ENCODE data around the gene CHAT. TPM values are rescaled to one million over a fixed set of nuclear protein-coding genes. Genes with fewer than 3 reads are reported as not detected.

Gene CHAT
- total RNA-seq, 1 experiment from 2014 or later, result not detected

- H3K9me2 ChIP-seq (ENCODE audit: insufficient read depth), result no peaks in the 10 kb centered on the region
- no TSS peak for BruUV-seq (replicated peaks)
- intact Hi-C loops (cut with micrococcal nuclease), result no loop called here
Observed at GRCh38 chr10:49686651-49687050, 72.8 kb downstream of the CHAT start.

More at GRCh38 chr10:49686651-49687050, 72.8 kb downstream of the CHAT start:
- H4K20me1 ChIP-seq (ENCODE audit: insufficient read depth), result no peaks in the 10 kb centered on the region
- H3K36me3 ChIP-seq (ENCODE audit: control insufficient read depth in 1 of 2, insufficient read depth in 2 of 2, low read length in 2 of 2), result no peaks in the 10 kb centered on the region
- ChIA-PET POLR2A (no interaction called here), CTCF (no interaction called here), RAD21 (ENCODE audit: low non-redundant PET in 1 of 2, low total read pairs in 2 of 2, uncharacterized antibody in 2 of 2, unreplicated experiment in 2 of 2) (no interaction called here)
- peaks cover 20% of the 10 kb centered on the region; the same call in 1 of the 2 replicates for H3K27me3 ChIP-seq (ENCODE audit: insufficient read depth, low read length)
- H2AFZ ChIP-seq (ENCODE audit: low read depth, low read length, poor library complexity, severe bottlenecking), result no peak overlapping the region
- no peak overlapping the region for H3K4me2 ChIP-seq (ENCODE audit: low read length)
- no peaks in the 10 kb centered on the region for H3K4me1 ChIP-seq (ENCODE audit: control insufficient read depth in 1 of 2, insufficient read depth in 2 of 2, low read length in 2 of 2)
- no peak overlapping the region for H3K9ac ChIP-seq (ENCODE audit: low read length)
- no peak overlapping the region for H3K27ac ChIP-seq (ENCODE audit: low read depth, low read length)
- no peak for DNase-seq (ENCODE audit: low read depth, low spot score)
- no peaks in the 10 kb centered on the region for H3K79me2 ChIP-seq (ENCODE audit: insufficient read depth, low read length)
- no peaks in the 10 kb centered on the region for H3K9me3 ChIP-seq (ENCODE audit: control insufficient read depth in 1 of 2, insufficient read depth in 1 of 2, low read depth in 1 of 2, low read length in 2 of 2)
- ATAC-seq, result no peak
- TF ChIP-seq POLR2A (IDR thresholded peaks at IDR 0.05; ENCODE audit: borderline replicate concordance, extremely low read depth, insufficient read depth, insufficient read length), result no peak
- TF ChIP-seq REST (IDR thresholded peaks at IDR 0.05; ENCODE audit: low read depth), result no peak
- no peak for TF ChIP-seq ATF3 (IDR thresholded peaks at IDR 0.05)
- TF ChIP-seq CTCF (IDR thresholded peaks at IDR 0.05 in 2 of 3, conservative IDR thresholded peaks at IDR 0.05 in 1 of 3; ENCODE audit: borderline replicate concordance in 1 of 3, insufficient read depth in 1 of 3, low read depth in 2 of 3, low read length in 2 of 3), result no peak
- no peak for TF ChIP-seq SIN3A (IDR thresholded peaks at IDR 0.05; ENCODE audit: low read depth)
- TF ChIP-seq EZH2phosphoT487 (IDR thresholded peaks at IDR 0.05; ENCODE audit: borderline replicate concordance), result no peak
- TF ChIP-seq RAD21 (IDR thresholded peaks at IDR 0.05; ENCODE audit: low read depth), result no peak
- no peak for TF ChIP-seq FOSL1 (IDR thresholded peaks at IDR 0.05; ENCODE audit: low read depth)
- no peak for TF ChIP-seq EZH2 (IDR thresholded peaks at IDR 0.05)
- TF ChIP-seq SP1 (IDR thresholded peaks at IDR 0.05; ENCODE audit: low read depth), result no peak
- no peak for TF ChIP-seq JUND (IDR thresholded peaks at IDR 0.05)
- no peak for TF ChIP-seq ZBTB33 (IDR thresholded peaks at IDR 0.05; ENCODE audit: extremely low read depth, insufficient replicate concordance, low read length)
- TF ChIP-seq CEBPB (IDR thresholded peaks at IDR 0.05; ENCODE audit: low read depth), result no peak
- no peak overlapping the region for H3K4me3 ChIP-seq (replicated peaks in 1 of 2; ENCODE audit: low read depth in 1 of 2, low read length in 2 of 2)

Measured in HCT116 (cell line).